BLaER1 treated with 17β-estradiol and CSF1 and Interleukin-3, amounts not matched to agents 10 nM and 100 nM (cell line): ENCODE results near the gene TBC1D20.
A peak's percentile ranks its signal among the peaks of the same experiment; 100 is the strongest.

ENCODE experiments used
- H3K27ac ChIP-seq, 11 experiments: shearing (Covaris generic); formaldehyde crosslinking; 2 replicates each; pipeline ENCODE4 v1.8.1; 2022
- H3K27me3 ChIP-seq, 11 experiments: shearing (Covaris generic); formaldehyde crosslinking; 2 replicates each; pipeline ENCODE4 v1.8.1; 2022
- H3K36me3 ChIP-seq, 11 experiments: shearing (Covaris generic); formaldehyde crosslinking; 2 replicates each; pipeline ENCODE4 v1.8.1; 2022
- H3K4me1 ChIP-seq, 10 experiments: shearing (Covaris generic); formaldehyde crosslinking; 2 replicates each; pipeline ENCODE4 v1.8.1; 2022
- H3K4me2 ChIP-seq, 11 experiments: shearing (Covaris generic); formaldehyde crosslinking; 2 replicates each; pipeline ENCODE4 v1.8.1; 2022
- H3K4me3 ChIP-seq, 10 experiments: shearing (Covaris generic); formaldehyde crosslinking; 2 replicates each; pipeline ENCODE4 v1.8.1; 2022
- H3K9ac ChIP-seq, 11 experiments: shearing (Covaris generic); formaldehyde crosslinking; 2 replicates each; pipeline ENCODE4 v1.8.1; 2022
- H3K9me3 ChIP-seq, 11 experiments: shearing (Covaris generic); formaldehyde crosslinking; replicated peaks in 1 of 11; 2 replicates each; pipeline ENCODE4 v1.8.1; 2022
- H4K20me1 ChIP-seq, 11 experiments: shearing (Covaris generic); formaldehyde crosslinking; 2 replicates each; pipeline ENCODE4 v1.8.1; 2022
- Cebpa-rat ChIP-seq, 11 experiments: shearing (Covaris generic); IDR thresholded peaks; 2 replicates each; pipeline ENCODE4 v1.8.1; 2022

TBC1D20 gene

GRCh38 chr20:415820-416322 is 46.5 kb downstream of the TBC1D20 start:
- no peaks in the 10 kb centered on the region for H3K27me3 ChIP-seq
- TF ChIP-seq Cebpa-rat (IDR thresholded peaks at IDR 0.05) = peak in 2 of 11 experiments; percentile 12 to 20; a peak in 1 of 22 replicates
- H3K27ac ChIP-seq = no peak overlapping the region; a peak in 1 of 22 replicates
- H3K9ac ChIP-seq = no peak overlapping the region
- H4K20me1 ChIP-seq = peaks cover 7 to 38% (median 27%) of the 10 kb centered on the region in 11 experiments; a peak in 15 of 22 replicates
- H3K4me2 ChIP-seq = peak overlapping the region in 5 of 11 experiments; percentile 18 to 41 (median 26); a peak in 8 of 22 replicates
- no peak overlapping the region for H3K4me3 ChIP-seq
- peaks cover 0 to 17% (median 11%) of the 10 kb centered on the region in 10 experiments; a peak in 16 of 20 replicates for H3K4me1 ChIP-seq
- peaks cover 0 to 16% (median 15%) of the 10 kb centered on the region in 11 experiments; a peak in 18 of 22 replicates for H3K9me3 ChIP-seq
- peaks cover 60 to 90% (median 67%) of the 10 kb centered on the region in 11 experiments for H3K36me3 ChIP-seq

- Histone ChIP-seq H3K9ac (no peak overlapping the region), H3K9me3 (peaks cover 0 to 17% (median 16%) of the 10 kb centered on the region in 11 experiments; a peak in 18 of 22 replicates), H3K4me1 (peaks cover 15 to 32% (median 24%) of the 10 kb centered on the region in 10 experiments), H4K20me1 (peaks cover 5 to 44% (median 26%) of the 10 kb centered on the region in 11 experiments; a peak in 16 of 22 replicates), H3K4me2 (no peak overlapping the region), H3K36me3 (peaks cover 55 to 95% (median 68%) of the 10 kb centered on the region in 11 experiments), H3K27me3 (no peaks in the 10 kb centered on the region), H3K27ac (no peak overlapping the region), H3K4me3 (no peak overlapping the region)
- no peak for TF ChIP-seq Cebpa-rat (IDR thresholded peaks at IDR 0.05)
Observed at GRCh38 chr20:414161-414560, 48.2 kb downstream of the TBC1D20 start.

- Histone ChIP-seq H3K36me3 (peaks cover 40 to 76% (median 55%) of the 10 kb centered on the region in 11 experiments), H3K4me2 (no peak overlapping the region), H3K4me3 (no peak overlapping the region), H4K20me1 (peaks cover 4 to 37% (median 22%) of the 10 kb centered on the region in 11 experiments; a peak in 13 of 22 replicates), H3K4me1 (peaks cover 21 to 33% (median 28%) of the 10 kb centered on the region in 10 experiments), H3K27me3 (no peaks in the 10 kb centered on the region), H3K27ac (no peak overlapping the region), H3K9me3 (peaks cover 0 to 17% (median 16%) of the 10 kb centered on the region in 11 experiments; a peak in 18 of 22 replicates), H3K9ac (no peak overlapping the region)
- no peak for TF ChIP-seq Cebpa-rat (IDR thresholded peaks at IDR 0.05)
Observed at GRCh38 chr20:412081-412480, 50.3 kb downstream of the TBC1D20 start.

GRCh38 chr20:409697-410559 is 52.4 kb downstream of the TBC1D20 start:
- Histone ChIP-seq H3K9me3 (peaks cover 0 to 17% (median 16%) of the 10 kb centered on the region in 11 experiments; a peak in 18 of 22 replicates), H3K27me3 (no peaks in the 10 kb centered on the region), H3K4me1 (peaks cover 27 to 33% (median 30%) of the 10 kb centered on the region in 10 experiments), H3K27ac (peak overlapping the region in 10 of 11 experiments; percentile 84 to 97 (median 94); a peak in 15 of 22 replicates), H3K4me3 (peak overlapping the region; percentile 87 to 100 (median 98); a peak in 19 of 20 replicates), H3K4me2 (peak overlapping the region; percentile 86 to 98 (median 95)), H3K9ac (peak overlapping the region; percentile 87 to 98 (median 95); a peak in 21 of 22 replicates), H3K36me3 (peaks cover 25 to 56% (median 42%) of the 10 kb centered on the region in 11 experiments), H4K20me1 (peaks cover 0 to 27% (median 13%) of the 10 kb centered on the region in 11 experiments; a peak in 9 of 22 replicates)
- TF ChIP-seq Cebpa-rat (IDR thresholded peaks at IDR 0.05) = no peak

- peaks cover 0 to 17% (median 16%) of the 10 kb centered on the region in 11 experiments; a peak in 18 of 22 replicates for H3K9me3 ChIP-seq
- peak overlapping the region; percentile 87 to 98 (median 95) for H3K9ac ChIP-seq
- H3K27ac ChIP-seq = peak overlapping the region; percentile 84 to 97 (median 94)
- no peaks in the 10 kb centered on the region for H3K27me3 ChIP-seq
- peaks cover 27 to 33% (median 30%) of the 10 kb centered on the region in 10 experiments for H3K4me1 ChIP-seq
- peaks cover 0 to 18% (median 10%) of the 10 kb centered on the region in 11 experiments; a peak in 9 of 22 replicates for H4K20me1 ChIP-seq
- no peak for TF ChIP-seq Cebpa-rat (IDR thresholded peaks at IDR 0.05)
- peak overlapping the region; percentile 87 to 100 (median 98) for H3K4me3 ChIP-seq
- peak overlapping the region; percentile 86 to 98 (median 95) for H3K4me2 ChIP-seq
- H3K36me3 ChIP-seq = peaks cover 25 to 47% (median 40%) of the 10 kb centered on the region in 11 experiments
Observed at GRCh38 chr20:408843-409696, 53.3 kb downstream of the TBC1D20 start.

GRCh38 chr20:407953-408842 is 54.1 kb downstream of the TBC1D20 start, which contains the start of gene RBCK1:
RBCK1 (plus strand) TSS chr20:408299; CDS start chr20:408758, 459 bp downstream.
- no peak for TF ChIP-seq Cebpa-rat (IDR thresholded peaks at IDR 0.05)
- Histone ChIP-seq H3K9ac (peak within 1 kb of the TSS; percentile 87 to 98 (median 95)), H3K27ac (peak within 1 kb of the TSS; percentile 84 to 97 (median 94)), H3K27me3 (no peaks in the 10 kb centered on the region), H3K36me3 (peaks cover 25 to 39% (median 35%) of the 10 kb centered on the region in 11 experiments), H4K20me1 (peaks cover 0 to 18% (median 8%) of the 10 kb centered on the region in 11 experiments; a peak in 9 of 22 replicates), H3K4me3 (peak within 1 kb of the TSS; percentile 87 to 100 (median 98)), H3K4me1 (peaks cover 27 to 33% (median 30%) of the 10 kb centered on the region in 10 experiments), H3K4me2 (peak within 1 kb of the TSS; percentile 86 to 98 (median 96)), H3K9me3 (peaks cover 4 to 22% (median 16%) of the 10 kb centered on the region in 11 experiments; a peak in 20 of 22 replicates)
